Tibial nerve (tissue), 4 donors: ENCODE measurements around the gene PRG2.

Source experiments
- CTCF ChIP-seq, 5 experiments: fragments of 200-600 bp in 3 of 5; fragments of 450-650 bp in 2 of 5; sonication (generic) in 3 of 5; IDR thresholded peaks; one replicate each; pipeline ENCODE4 v1.5.1; 2016 to 2019; ENCODE audit warnings: antibody characterized with exemption in 5 of 5, mild to moderate bottlenecking in 3 of 5, moderate library complexity in 2 of 5
- EP300 ChIP-seq, 2 donors: sonication (generic); formaldehyde crosslinking; IDR thresholded peaks; one replicate each; pipeline ENCODE4 v1.6.1; 2017; ENCODE audit warnings: antibody characterized with exemption in 2 of 2, mild to moderate bottlenecking in 1 of 2
- POLR2A ChIP-seq, 2 donors: fragments of 450-650 bp; IDR thresholded peaks; one replicate each; pipeline ENCODE4 v1.6.1; 2017; ENCODE audit warnings: antibody characterized with exemption in 2 of 2, mild to moderate bottlenecking in 2 of 2, moderate library complexity in 2 of 2

GRCh38 chr11:57424137-57424791 lies 33.8 kb upstream of the PRG2 start:
- TF ChIP-seq CTCF (IDR thresholded peaks at IDR 0.05) (no peak), EP300 (IDR thresholded peaks at IDR 0.05) (no peak), POLR2A (IDR thresholded peaks at IDR 0.05) (no peak)
